Measurements from ENCODE around the gene PDGFRB. TPM values are rescaled to one million over a fixed set of nuclear protein-coding genes. Genes with fewer than 3 reads are reported as not detected.

Gene PDGFRB
- total and polyA plus RNA-seq, 9 of the 15 experiments (the other 6 are each of a cell fraction or from before 2014, with no cell fraction given) = 0.01 to 1.5 (median 0.09) TPM; not detected in 3

DNA sequence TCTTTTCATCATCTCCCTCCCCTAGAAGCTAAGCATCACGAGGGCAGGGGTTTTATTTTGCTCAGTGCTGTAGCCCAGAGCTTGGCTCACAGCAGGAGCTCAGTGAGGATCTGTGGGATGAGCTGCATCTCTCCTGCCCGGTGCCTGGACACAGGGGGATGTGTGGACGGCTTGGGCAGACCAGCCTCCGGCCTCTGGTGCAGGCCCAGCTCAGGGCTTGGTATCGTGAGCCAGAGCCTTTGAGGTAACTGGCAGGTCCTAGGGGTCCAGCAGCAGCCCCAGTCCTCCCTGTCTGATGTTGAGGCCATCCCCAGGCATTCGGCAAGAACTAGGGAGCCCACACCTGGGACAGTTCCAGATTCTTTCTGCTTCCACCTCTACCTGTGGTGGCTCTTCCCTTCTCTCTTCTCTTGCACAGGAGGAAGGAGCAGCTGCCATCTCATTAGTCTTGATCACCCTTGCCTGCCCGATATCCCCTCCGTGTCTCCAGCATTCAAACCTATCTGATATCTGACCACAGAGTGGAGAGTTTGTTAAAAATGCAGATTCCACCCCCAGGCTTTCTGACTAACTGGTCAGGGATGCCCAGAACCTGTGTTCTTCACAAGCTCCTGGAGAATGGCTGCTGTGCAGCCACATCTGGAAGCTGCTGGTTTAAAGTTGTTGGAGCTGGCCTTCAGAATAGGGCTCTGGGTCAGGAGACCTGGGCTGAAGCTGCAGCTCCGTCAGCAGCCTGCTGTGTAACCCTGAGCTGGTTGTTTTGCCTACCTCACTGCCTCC is 26.3 kb upstream of the PDGFRB start (continued):
- no peak for TF ChIP-seq ZNF639 (CRISPR knock-in tag; conservative IDR thresholded peaks at IDR 0.05 in 1 of 2, IDR thresholded peaks at IDR 0.05 in 1 of 2)
- TF ChIP-seq BCL6 (CRISPR knock-in tag; IDR thresholded peaks at IDR 0.05) = no peak
- TF ChIP-seq REST (IDR thresholded peaks at IDR 0.05; ENCODE audit: borderline replicate concordance) = no peak
- no peak for TF ChIP-seq REST (CRISPR knock-in tag; IDR thresholded peaks at IDR 0.05; ENCODE audit: low read depth)
- TF ChIP-seq ZNF253 (CRISPR knock-in tag; conservative IDR thresholded peaks at IDR 0.05) = no peak
